Kidney (tissue), 14 donors: ENCODE data around the gene CD180. TPM values are rescaled to one million over a fixed set of nuclear protein-coding genes. Genes with fewer than 3 reads are reported as not detected.
"Not testable (repeated sequence)": the region's sequence is repeated elsewhere in the genome, so short reads cannot be mapped to it uniquely, and the experiment has no call there.

Experiments
- DNase-seq, 5 donors: peaks; one replicate each; pipeline ENCODE4 v3.0.0-alpha.2; 2013 to 2020
- FAIRE-seq: peaks from 2 replicates; lab custom pipeline; 2012; peaks lifted over from hg19 to GRCh38; lab: Jason Lieb, UNC
- H3K27ac ChIP-seq, 2 donors: one replicate each; pipeline ENCODE4 v1.7.0; 2013; ENCODE audit warnings: low read depth in 2 of 2, low read length in 2 of 2, inconsistent platforms in 1 of 2
- H3K27me3 ChIP-seq: one replicate; pipeline ENCODE4 v1.7.1; 2013; ENCODE audit warnings: low read length, inconsistent platforms; ENCODE audit not compliant: control insufficient read depth, insufficient read depth
- H3K36me3 ChIP-seq, 3 donors: one replicate each; pipeline versions ENCODE4 v1.7.0 to v1.7.1; 2013; ENCODE audit warnings: low read length in 3 of 3, control low read depth in 1 of 3, inconsistent platforms in 1 of 3; ENCODE audit not compliant: insufficient read depth in 3 of 3, control insufficient read depth in 2 of 3
- H3K4me1 ChIP-seq, 3 donors: one replicate each; pipeline versions ENCODE4 v1.7.0 to v1.7.1; 2013; ENCODE audit warnings: low read length in 3 of 3, inconsistent platforms in 1 of 3, low read depth in 1 of 3; ENCODE audit not compliant: control insufficient read depth in 2 of 3, insufficient read depth in 2 of 3
- H3K4me3 ChIP-seq, 3 donors: one replicate each; pipeline versions ENCODE4 v1.7.0 to v1.8.1; 2013; ENCODE audit warnings: low read length in 3 of 3, control low read depth in 1 of 3, inconsistent platforms in 1 of 3
- H3K9ac ChIP-seq, 3 donors: one replicate each; pipeline versions ENCODE4 v1.7.0 to v1.7.1; 2013; ENCODE audit warnings: low read length in 3 of 3, control low read depth in 1 of 3, inconsistent platforms in 1 of 3
- H3K9me3 ChIP-seq, 3 donors: one replicate each; pipeline versions ENCODE4 v1.7.0 to v1.7.1; 2013; ENCODE audit warnings: low read length in 3 of 3, control low read depth in 1 of 3, inconsistent platforms in 1 of 3; ENCODE audit not compliant: control insufficient read depth in 2 of 3, insufficient read depth in 1 of 3
- intact Hi-C: fragments of 100-400 bp; cut with DNase I; formaldehyde crosslinking; loops from one replicate; pipeline ENCODE4 v1.11.1; 2022
- polyA plus RNA-seq: library from polyadenylated mRNA; stranded (reverse); fragments of 350-450 nt; fragmentation: Illumina TruSeq; extraction: RNeasy Lipid Tissue Mini Kit (QIAGEN cat#74804); gene quantifications from one replicate; pipeline ENCODE4 v1.2.3, GENCODE V29; 2014; ENCODE audit warnings: low read depth, low replicate concordance; ENCODE audit not compliant: insufficient read depth
- total RNA-seq: library from RNA; stranded (reverse); fragmentation: NEBNext Ultra II Directional; extraction: Animal tissue kit (Norgen Biotek cat#: 25700); gene quantifications from one replicate; pipeline ENCODE4 v1.2.1, GENCODE V29; 2021
- TF ChIP-seq, protein P1 (sequence below): IDR thresholded peaks from 3 replicates; pipeline ENCODE4 v1.5.1; 2012; ENCODE audit warnings: mild to moderate bottlenecking, moderate library complexity, borderline replicate concordance; ENCODE audit not compliant: insufficient read depth; ENCODE audit errors: extremely low read depth
- donor health status: control.
- donor health status: control.
- donor health status: control.
- donor health status: control.
- donor health status: control.
- donor health status: DM: yes; HTN: yes; CAD: no.
- donor health status: Normal renal cell carcinoma (clear cell type).

The CD180 gene
- total and polyA plus RNA-seq, 2 donors from 2014 or later, result 0.28 to 3.3 TPM

DNA sequence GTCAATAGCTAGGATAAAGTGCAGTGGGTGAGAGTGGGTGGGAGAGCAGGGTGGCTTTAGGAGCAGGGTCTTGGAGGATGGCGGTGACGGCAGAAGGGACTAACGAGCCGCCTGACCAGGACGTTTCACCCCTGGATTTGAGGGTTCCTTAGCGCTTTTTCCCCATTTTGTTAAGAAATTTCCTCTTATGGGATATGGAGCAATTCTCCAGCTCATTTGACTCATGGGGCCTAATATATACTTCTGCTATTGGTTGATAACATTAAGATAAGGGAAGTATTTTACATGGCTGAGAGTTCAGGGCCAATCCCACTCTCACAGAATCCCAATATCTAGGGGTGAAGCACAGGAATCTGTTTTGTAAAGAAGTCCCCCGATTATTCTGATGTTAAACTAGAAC is 17.6 kb downstream of the CD180 start:
- DNase-seq, result no peak
- TF ChIP-seq, protein P1, sequence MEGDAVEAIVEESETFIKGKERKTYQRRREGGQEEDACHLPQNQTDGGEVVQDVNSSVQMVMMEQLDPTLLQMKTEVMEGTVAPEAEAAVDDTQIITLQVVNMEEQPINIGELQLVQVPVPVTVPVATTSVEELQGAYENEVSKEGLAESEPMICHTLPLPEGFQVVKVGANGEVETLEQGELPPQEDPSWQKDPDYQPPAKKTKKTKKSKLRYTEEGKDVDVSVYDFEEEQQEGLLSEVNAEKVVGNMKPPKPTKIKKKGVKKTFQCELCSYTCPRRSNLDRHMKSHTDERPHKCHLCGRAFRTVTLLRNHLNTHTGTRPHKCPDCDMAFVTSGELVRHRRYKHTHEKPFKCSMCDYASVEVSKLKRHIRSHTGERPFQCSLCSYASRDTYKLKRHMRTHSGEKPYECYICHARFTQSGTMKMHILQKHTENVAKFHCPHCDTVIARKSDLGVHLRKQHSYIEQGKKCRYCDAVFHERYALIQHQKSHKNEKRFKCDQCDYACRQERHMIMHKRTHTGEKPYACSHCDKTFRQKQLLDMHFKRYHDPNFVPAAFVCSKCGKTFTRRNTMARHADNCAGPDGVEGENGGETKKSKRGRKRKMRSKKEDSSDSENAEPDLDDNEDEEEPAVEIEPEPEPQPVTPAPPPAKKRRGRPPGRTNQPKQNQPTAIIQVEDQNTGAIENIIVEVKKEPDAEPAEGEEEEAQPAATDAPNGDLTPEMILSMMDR, result no peak
- Histone ChIP-seq H3K9me3 (peaks cover 0 to 4% (median 0%) of the 10 kb centered on the region in 3 donors), H3K36me3 (no peaks in the 10 kb centered on the region), H3K27me3 (no peaks in the 10 kb centered on the region), H3K9ac (no peak overlapping the region), H3K4me3 (no peak overlapping the region), H3K4me1 (peaks cover 0 to 7% (median 3%) of the 10 kb centered on the region in 3 donors), H3K27ac (no peak overlapping the region)
- FAIRE-seq, result no peak
- intact Hi-C loops, result no loop called here

DNA sequence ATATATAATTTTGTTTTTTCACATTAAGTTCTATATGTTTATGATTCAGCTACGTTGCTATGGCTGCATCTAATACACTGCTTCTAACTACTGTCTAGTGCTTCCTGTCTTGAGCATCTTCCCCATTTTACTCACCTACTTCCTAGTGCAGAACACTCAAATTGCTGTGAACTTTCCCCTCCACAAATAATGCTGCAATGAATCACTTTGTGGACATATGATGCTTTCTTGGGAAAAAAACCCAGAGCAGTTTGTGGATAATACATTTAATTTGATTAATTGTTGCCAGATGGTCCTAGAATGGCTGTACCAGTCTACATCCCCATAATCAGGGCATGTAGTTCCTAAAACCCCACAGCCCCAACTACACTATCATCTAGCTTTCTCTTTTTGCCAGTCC is 18.5 kb downstream of the CD180 start:
- Histone ChIP-seq H3K27ac (no peak overlapping the region), H3K4me1 (peaks cover 0 to 7% (median 3%) of the 10 kb centered on the region in 3 donors), H3K36me3 (no peaks in the 10 kb centered on the region), H3K9me3 (peaks cover 0 to 4% (median 0%) of the 10 kb centered on the region in 3 donors), H3K9ac (no peak overlapping the region), H3K4me3 (no peak overlapping the region), H3K27me3 (no peaks in the 10 kb centered on the region)
- TF ChIP-seq, protein P1, result no peak
- DNase-seq (no peak), FAIRE-seq (no peak)
- intact Hi-C loops, result no loop called here

DNA sequence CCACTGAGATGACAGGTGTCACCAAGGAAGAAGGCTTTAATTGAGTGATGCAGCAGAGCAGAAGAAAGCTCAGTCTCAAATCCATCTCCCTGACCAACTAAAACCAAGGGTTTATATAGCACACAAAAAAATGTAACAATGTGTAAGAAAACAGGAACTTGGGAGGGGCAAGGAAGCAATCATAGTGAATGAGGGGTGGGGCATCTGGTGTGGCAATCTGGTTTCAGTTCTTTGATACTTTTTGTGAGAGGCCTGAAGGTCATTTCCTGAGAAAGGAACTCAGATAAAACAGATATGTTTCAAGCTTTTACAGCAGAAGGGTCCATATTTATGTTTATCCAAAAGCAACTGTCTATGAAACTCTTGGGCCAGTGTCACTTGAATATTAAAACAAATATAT is 19.7 kb downstream of the CD180 start:
- Histone ChIP-seq H3K4me3 (no peak overlapping the region), H3K27me3 (no peaks in the 10 kb centered on the region), H3K27ac (no peak overlapping the region), H3K9ac (no peak overlapping the region), H3K9me3 (peaks cover 0 to 4% (median 0%) of the 10 kb centered on the region in 3 donors), H3K36me3 (no peaks in the 10 kb centered on the region), H3K4me1 (peaks cover 0 to 7% (median 0%) of the 10 kb centered on the region in 3 donors)
- TF ChIP-seq, protein P1, result no peak
- FAIRE-seq (no peak), DNase-seq (no peak)
- intact Hi-C loops, result no loop called here

DNA sequence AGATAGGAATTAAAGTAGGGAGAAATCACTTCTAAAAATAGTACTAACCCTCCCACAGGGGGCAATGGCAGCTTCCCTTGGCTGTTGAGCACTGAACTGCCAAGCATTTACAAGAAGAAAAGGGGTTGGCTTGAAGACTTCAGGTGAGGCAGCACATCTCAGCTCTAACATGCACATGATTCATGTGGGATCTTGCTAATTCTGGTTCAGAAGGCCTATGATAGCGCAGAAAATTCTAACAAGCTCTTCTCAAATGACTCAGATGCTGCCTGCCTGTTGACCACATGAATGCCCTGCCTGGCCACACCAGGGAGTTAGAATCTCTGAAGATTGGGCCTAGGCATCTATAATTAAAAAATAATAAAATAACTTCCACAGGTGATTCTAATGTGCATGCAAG is 22.6 kb downstream of the CD180 start:
- intact Hi-C loops, result no loop called here
- peaks cover 0 to 4% (median 0%) of the 10 kb centered on the region in 3 donors for H3K9me3 ChIP-seq
- no peak overlapping the region for H3K9ac ChIP-seq
- no peaks in the 10 kb centered on the region for H3K27me3 ChIP-seq
- TF ChIP-seq, protein P1, result no peak
- H3K27ac ChIP-seq, result no peak overlapping the region
- H3K4me3 ChIP-seq, result no peak overlapping the region
- H3K36me3 ChIP-seq, result peaks cover 0 to 7% (median 2%) of the 10 kb centered on the region in 3 donors
- no peaks in the 10 kb centered on the region for H3K4me1 ChIP-seq
- DNase-seq (no peak), FAIRE-seq (no peak)

DNA sequence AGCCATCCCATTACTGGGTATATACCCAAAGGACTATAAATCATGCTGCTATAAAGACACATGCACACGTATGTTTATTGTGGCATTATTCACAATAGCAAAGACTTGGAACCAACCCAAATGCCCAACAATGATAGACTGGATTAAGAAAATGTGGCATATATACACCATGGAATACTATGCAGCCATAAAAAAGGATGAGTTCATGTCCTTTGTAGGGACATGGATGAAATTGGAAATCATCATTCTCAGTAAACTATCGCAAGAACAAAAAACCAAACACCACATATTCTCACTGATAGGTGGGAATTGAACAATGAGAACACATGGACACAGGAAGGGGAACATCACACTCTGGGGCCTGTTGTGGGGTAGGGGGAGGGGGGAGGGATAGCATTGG is 23.2 kb downstream of the CD180 start:
- H3K9ac ChIP-seq, FAIRE-seq, DNase-seq, H3K36me3 ChIP-seq, H3K9me3 ChIP-seq, H3K4me1 ChIP-seq, H3K4me3 ChIP-seq, H3K27me3 ChIP-seq, intact Hi-C loops, H3K27ac ChIP-seq: not testable (repeated sequence)
